Hepatocyte (in vitro differentiated cells): ENCODE results near the gene TSPAN32.

Experiments used
- CTCF ChIP-seq: fragments of 200-600 bp; sonication (generic); IDR thresholded peaks from 2 replicates; pipeline ENCODE4 v1.5.1; 2016; ENCODE audit warnings: antibody characterized with exemption, mild to moderate bottlenecking; ENCODE audit not compliant: poor library complexity
- EZH2 ChIP-seq: fragments of 200-600 bp; sonication (generic); IDR thresholded peaks from 2 replicates; pipeline ENCODE4 v1.6.1; 2016; ENCODE audit warnings: antibody characterized with exemption, mild to moderate bottlenecking, borderline replicate concordance
- EZH2phosphoT487 ChIP-seq: fragments of 200-600 bp; sonication (generic); IDR thresholded peaks from one replicate; pipeline ENCODE4 v1.6.1; 2018; ENCODE audit warnings: antibody characterized with exemption, mild to moderate bottlenecking, low read depth, moderate library complexity; ENCODE audit not compliant: unreplicated experiment, severe bottlenecking

- no peak for TF ChIP-seq CTCF
- TF ChIP-seq EZH2 = no peak
- no peak for TF ChIP-seq EZH2phosphoT487
Observed at GRCh38 chr11:2316963-2317244, 15.1 kb downstream of the TSPAN32 start.
